HG03103 (cell line): Measurements from ENCODE around the gene RNF150.

Experiments used
- ATAC-seq: cut with Tn5 transposase; IDR thresholded peaks from one replicate; pipeline ENCODE4 v1.9.1; 2021; ENCODE audit warnings: low read depth; ENCODE audit not compliant: unreplicated experiment

The RNF150 gene

DNA sequence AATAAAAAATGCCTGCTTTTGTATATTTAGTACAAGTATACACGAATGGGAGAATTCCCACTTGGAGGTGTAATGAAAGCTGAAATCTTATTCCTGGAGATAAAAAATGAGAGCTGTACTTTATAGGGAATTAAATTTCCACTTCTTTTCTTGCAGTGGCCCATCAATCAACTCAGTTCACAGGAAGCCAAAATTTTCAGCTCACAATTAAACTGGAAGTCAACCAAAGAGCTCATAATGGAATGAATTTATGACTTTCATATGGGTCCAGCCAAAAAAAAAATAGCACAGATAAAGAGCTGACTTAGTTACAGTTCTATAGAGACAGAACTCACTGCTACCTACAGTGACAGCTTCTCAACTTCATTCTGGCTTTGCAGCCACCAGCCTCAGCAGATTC lies 261.9 kb downstream of the RNF150 start:
- no peak for ATAC-seq

DNA sequence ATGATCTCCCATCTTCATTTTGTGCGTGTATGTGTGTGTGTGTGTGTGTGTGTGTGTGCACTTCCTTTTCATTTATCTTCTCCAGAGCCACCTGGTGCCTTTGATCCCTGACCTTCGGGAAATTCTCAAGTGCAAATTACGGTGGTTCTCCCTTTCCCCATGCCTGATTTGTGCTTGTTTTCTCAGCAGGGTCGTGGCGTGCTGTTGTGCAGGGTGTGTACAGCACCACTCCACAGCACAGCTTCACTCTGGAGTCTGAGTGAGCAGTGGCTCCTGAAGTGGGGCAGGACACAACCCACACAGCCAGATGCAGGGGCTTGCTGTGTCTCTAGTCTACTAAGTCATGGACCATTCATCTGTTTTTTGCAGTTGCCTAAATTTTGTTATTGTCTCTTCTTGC lies 262.8 kb downstream of the RNF150 start:
- ATAC-seq = no peak

DNA sequence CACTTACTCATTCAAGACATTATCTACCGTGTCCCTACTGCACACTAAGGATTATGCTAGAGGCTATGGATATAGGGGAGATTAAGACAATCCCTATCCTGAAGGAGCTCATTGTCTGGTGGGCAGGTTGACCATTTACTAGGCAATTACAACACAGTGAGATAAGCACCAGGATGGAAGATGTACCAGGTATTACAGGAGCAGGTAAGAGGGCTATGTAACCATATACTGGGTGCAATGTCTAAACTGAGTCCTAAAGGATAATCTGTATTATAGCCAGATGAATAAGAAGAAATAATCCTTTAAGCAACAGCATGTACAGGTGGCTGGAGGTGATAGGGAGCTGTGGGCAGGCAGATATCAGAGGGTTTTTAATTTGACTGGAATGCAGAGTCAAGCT lies 263.8 kb downstream of the RNF150 start:
- no peak for ATAC-seq

DNA sequence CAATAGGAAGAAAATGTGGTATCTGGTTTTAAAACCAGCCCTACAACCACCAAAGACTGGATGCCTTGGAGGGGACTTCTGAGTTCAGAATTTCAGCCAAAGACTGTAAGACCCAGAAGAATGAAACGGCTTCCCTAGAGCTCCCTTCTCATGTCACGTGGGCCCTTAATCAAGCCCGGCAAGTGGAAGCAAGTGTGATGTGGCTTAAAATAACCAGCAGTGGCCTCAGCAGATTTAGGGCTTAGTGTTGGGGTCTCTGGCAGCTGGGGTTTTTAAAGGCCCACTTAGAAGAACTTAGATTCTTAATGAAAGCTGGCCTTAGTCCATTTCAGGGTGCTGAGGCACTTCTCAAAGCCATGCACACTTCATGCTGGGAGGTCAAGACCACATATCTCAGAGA lies 265.9 kb downstream of the RNF150 start:
- ATAC-seq = no peak

DNA sequence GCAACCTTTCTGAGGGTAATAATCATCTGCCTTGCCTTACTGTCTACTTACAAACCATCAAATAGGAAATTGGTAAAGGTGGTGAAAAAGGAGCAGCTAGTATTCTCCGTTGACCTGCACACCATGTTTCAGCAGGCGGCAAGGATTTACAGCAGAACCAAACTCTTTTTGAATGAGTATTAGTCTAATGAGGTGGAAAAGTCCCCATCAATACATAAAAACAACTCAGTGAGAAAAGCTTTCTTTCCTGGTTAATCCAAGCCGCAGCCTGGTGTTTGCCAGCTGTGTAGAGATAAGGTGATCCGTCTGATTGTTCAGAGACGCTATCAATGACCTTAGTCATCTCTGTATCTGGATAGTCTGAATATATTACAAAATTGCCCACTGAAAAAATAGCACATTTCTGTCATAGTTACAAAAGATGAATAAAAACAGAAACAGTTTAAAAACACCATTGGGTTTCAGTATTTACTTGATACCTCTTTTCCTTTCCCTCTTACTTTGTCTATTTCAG lies 266.7 kb downstream of the RNF150 start:
- ATAC-seq = no peak

DNA sequence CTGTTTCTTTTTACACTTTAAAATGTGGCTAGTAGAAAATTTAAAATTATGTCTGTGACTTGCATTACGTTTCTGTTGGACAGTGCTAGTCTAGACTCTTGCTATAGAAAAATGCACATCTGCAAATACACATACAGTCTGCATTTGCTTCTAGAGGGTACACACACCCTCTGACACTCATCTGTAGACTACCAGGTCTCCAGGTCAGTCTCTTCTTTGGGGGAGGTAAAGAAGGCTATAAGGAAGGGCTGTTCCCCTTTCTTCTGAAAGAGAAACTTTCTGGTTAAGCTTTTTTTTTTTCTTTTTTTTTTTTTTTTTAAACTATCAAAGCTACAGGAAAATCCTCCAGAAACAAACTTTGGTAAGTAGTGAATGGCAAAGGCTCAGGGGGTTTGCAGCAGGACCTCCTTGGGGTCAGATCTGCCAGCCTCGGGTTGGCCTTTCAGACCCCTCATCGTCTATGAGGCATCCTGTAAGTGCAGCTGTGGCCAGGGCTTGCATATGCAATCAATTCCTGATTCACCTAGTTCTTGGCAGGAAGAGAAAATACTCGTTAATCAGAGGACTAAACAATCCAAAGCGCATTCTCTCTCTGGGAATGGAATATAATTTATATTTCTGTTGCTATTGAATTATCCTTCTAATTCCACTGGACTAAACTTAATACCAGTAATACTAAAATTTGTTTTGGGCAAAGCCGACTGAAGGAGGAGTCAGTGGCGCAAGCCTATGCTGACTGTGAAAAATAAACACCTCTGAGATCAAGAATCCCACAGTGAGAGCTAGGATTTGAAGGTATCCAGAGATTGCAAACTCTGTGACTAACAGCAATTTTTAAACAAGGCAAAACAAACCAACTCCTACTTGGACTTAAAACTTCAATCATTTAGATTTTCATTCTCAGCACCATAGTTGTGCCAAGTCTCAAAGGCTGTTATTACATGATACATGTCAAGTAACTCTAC lies 267.7 kb downstream of the RNF150 start:
- no peak for ATAC-seq

DNA sequence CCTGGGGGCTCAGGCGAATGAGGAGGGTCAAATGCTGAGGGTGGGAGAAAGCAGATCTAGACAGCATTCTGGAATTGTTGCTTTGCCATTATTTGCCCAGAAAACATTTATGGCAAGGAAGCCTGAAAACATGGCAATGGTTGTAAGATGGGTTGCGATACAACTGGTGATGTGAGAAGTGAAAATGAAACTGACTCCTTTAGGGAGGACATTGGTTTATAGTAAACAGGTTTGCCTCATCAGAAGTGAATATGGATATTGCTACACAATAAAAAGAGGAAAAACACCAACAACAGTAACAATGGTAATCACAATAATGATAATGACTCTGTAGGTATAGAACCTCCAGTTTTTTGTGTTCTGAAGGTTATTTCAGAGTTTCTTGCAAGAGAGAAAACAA lies 270.1 kb downstream of the RNF150 start:
- ATAC-seq = no peak

DNA sequence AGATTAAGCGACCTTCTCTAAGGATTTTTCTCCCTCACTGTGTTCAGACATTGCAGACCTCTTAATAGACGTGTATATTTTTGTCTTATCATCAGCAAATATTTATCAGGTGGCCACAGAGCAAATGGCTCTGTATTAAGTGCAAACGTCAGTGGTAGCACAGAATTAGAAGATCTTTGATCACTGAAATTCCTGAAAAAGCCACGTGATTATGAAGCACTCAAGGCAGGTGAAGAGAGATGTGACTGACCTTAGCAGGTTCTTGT lies 271.2 kb downstream of the RNF150 start:
- no peak for ATAC-seq

DNA sequence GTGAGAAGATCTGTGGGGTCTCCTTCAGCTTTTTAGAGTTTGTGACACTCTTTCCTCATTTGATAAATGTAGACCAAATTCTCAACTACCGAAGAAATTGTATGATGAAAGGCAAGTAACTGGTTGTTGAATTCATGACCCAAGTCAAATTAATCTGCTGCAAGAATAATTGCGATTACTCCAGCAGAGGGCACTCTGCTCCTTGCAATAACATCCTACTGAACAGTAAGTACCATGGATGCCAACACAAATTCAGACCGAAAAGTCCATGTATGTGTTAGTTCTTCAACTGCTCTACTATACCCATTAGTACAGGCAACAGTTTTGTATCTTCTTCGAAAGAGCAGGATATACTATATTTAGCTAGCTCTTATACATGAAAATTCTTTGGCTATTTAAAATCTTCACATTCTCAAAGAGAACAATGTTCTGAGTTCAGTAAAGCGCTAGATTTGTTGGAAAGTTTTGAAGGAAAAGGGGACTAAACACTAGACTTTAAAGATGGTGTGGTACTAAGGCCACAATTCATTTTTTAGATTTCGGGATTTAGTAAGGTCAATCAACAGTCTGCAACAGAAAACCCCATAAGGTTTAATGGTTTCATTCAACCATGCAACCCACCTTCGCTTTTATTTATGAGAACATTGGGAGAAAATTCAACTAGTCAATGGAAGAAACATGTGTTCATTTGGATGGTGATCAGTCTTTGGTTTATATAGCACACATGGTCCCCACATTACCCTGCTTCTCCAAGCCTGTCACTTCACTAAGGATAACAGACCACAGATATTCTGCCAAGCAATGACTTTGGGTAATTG lies 271.7 kb downstream of the RNF150 start:
- no peak for ATAC-seq

DNA sequence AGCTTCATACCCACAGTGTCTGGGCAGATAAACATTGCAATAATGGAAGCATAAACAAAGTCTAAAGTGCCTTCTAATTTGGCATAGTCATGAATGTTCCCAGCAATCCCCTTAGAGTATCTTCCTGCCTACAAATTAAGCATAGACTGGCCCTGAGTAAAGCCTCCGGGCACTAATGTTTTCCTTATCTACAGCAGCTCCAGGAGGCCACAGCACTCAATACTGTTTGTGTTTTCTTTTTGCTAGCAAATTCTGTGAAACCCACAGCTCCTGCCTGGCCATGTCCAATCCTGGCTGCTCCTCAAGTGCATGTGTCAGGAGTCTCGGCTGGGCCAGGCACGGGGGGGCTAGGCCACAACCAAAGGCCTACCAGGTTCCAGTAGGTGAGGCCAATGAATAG lies 274.4 kb downstream of the RNF150 start:
- no peak for ATAC-seq

DNA sequence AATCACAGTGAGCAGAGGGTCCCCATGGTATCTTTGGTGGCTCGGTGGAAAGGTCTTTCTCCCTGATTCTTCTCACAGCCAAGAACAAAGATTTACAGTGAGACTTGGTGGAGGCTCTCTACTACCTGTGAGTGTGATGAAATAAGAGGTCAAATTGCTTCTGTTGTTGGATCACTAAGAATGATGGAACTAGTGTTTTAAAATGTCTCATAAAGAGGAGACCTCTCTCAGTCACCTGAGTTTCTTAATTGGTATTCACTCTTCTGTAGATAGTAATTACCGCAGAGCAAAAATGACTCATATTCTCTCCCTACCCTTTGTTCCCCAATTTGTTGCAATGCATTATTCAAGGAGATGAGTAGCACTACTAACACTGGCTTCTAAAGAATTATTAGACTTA lies 276.2 kb downstream of the RNF150 start:
- no peak for ATAC-seq

DNA sequence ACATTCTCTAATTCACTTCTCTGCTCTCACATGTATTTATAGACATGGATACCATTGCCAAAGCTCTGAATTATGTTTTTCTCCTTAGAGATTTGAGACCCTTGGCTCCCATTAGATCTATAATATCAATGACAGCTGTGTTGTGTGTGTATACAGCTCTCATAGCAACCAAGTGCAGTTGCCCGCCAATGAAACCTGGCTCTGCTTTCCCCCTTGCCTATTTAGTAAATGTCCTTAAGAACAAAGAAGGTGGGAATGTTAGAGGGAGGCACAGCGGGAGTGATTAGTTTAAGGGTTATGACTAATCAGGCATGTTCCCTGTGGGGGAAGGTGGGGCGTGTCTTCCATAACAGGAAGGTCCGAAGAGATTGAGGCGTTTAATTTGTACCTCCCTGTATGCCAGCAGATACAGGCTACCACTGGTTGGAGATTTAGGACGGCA lies 276.6 kb downstream of the RNF150 start:
- no peak for ATAC-seq

DNA sequence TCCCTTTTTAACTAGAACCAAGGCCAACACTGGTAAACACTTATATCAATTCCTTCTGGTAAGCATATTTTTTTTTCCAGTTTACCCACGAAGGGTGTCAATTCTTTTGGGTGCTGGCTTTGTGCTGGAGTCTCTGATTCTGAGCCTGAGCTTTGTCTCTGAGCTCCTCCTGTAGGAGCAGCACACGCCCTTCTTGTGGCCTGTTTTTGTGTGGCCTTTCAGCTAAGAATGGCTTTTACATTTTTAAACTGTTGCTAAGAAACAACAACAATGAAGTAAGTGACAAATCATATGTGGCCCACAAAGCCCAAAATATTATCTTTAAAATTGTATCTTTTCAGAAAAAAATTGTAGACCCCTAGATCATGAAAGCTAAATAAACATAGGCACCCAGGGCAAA lies 279.1 kb downstream of the RNF150 start:
- ATAC-seq = no peak

DNA sequence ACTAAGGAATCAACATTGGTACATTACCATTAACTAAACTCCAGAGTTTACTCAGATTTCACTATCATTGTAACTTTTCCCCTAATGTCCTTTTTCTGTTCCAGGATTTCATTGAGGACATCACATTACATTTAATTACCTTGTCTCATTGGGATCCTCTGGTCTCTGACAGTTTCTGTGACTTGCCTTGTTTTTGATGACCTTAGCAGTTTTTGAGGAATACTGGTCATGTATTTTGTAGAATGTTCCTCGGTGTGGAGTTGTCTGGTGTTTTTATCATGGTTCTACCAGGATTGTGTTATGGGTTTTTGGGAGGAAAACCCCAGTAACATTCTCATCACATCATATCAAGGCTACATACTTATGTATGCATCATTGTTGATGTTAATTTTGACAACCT lies 281.5 kb downstream of the RNF150 start:
- ATAC-seq = no peak

DNA sequence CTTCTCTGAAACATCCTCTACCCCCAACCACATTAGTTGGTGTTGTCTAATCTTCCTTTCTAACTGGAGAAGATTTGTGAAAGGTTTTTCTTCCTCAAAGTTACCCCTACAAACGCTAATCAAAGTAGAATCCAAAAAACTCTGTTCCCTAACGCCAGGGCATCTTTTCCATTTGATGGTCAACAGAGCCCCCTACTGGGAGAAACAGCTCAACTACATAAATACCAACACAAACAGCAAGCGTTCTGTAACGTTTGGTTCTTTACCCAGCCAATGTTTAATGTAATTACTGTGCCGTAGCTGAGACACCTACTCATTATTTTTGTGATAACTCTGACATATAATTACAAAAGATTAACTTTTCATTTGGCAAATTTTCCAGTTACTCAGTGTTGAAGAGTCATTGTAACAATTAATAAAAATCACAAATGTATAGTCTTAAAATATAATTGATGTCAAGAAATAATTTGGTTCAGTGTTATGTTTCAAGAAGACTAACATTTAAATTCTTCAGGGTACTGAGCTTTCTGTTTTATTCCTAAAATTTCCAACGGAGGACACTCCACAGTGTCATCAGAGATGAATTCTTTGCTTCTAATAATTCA lies 282.1 kb downstream of the RNF150 start:
- ATAC-seq = no peak

DNA sequence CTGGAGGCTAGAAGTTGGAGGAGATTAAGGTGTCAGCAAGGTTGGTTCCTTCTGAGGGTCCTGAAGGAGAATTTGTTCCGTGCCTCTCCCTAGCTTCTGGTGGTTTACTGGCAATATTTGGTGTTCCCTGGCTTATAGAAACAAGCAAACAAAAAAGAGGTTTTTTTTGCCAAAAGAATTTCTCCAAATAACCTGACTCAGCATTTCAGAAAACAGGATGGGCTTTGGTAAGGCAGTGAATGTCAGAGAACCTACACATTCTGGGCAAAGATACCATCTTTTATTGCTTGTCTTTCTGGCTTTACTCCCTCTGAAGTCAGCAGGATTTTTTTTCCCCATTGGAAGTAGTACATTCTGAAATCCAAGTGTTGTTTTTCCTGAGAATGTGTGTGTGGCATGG lies 283.7 kb downstream of the RNF150 start:
- no peak for ATAC-seq

DNA sequence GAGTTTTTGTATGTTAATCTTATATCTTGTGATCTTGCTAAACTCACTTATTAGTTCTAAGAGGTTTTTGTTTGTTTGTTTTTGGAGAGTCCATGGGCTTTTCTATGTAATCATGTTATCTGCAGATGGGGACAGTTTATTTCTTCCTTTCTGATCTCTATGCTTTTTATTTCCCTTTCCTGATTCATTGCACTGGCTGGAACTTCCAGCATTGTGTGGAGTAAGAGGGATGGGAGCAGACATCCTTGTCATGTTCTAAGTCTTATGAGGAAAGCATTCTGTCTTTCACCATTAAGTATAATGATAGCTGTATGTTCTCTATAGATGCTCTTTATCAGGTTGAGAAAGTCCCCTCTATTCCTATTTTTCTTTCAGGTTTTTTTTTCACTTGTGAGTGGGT lies 286.5 kb downstream of the RNF150 start:
- no peak for ATAC-seq

DNA sequence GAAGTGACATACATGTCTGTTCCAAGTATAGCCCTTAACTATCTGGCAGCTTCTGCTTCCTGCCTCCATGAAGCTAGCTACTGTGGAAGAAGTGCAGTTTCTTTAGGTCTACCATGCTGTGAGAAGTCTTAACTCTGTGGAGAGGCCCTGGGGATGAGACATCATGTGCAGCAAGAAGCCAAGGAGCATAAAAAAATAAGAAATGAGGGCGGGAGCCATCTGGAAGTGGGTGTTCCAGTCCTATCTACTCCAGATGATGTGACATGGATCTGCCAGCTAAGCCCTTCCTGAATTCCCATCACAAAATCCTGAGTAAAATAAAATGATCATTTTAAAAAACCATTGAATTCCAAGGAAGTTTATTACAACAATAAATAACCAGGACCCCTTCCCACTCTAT lies 289.2 kb downstream of the RNF150 start:
- no peak for ATAC-seq

DNA sequence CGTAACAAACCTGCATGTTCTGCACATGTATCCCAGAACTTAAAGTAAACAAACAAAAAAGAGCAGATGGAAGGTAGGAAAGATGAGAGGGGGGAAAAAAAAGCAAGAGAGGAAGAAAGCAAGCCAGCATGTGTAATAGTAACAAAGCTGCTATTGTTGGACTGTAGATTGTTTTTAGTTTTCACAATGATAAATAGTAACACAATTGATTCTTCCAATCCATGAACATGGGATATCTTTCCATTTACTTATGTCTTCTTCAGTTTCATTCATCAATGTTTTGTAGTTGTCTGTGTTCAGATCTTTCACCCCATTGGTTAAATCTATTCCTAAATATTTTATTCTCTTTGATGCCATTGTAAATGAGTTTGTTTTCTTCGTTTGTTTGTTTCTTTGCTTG lies 292.1 kb downstream of the RNF150 start:
- ATAC-seq = no peak

DNA sequence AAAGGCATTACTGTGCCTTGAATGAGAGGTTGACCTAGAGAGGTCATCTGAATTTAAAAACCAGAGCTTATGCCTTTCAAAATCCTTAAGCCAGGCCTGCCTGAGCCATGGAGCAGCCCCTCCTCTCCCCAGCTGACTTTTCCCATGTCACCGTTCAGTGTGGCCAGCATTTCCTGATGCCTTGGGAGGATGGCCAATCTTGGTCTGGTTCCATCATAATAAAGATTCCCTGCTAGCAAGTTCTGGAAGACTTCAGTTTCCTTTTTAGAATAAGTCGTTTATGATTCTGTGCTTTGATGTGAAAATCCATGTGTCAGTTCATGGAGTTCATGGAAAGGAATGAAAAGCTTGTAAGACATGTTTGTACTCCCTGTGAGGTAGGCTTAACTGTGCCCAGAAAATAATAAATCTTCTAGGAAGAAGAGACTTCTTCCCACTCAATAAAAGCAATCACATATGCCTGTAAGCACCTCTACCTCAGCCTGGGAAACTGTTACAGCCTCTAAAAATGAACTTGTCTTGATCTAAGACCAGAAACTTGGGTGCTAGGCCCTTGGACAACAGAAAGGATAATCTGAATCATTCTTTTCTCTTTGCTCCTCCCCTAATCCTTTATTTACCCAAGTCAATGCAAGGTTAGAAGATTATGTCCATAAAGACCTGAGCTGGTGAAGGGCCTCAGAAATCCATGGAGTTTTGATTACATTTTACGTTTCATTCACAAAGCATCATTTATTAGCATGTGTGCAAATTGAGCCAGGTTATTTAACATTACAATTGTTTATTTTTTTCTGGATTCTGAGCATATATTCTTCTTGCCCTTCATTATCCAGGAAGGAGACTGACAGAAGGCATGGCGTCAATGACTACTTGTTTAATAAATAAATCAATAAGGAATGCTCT lies 293.1 kb downstream of the RNF150 start:
- ATAC-seq = no peak
